K562 (cell line): ENCODE data around the gene C12orf75. TPM values are rescaled to one million over a fixed set of nuclear protein-coding genes. Genes with fewer than 3 reads are reported as not detected.

Experiments used
- ATAC-seq: fragments of 200-7000 bp; cut with Tn5 transposase; 3 replicates; pipeline ENCODE4 v1.9.1; 2020; ENCODE audit warnings: moderate library complexity
- BruUV-seq: library from RNA; stranded (reverse); fragments of 400-500 nt; replicated peaks from 2 replicates; lab custom pipeline; 2021; lab: Mats Ljungman, UMichigan
- CTCF ChIA-PET: fragments of 300-600 bp; formaldehyde crosslinking; extraction: SDS; loops from one replicate; lab custom pipeline; 2021; ENCODE audit warnings: low intra/inter-chr PET ratio; lab: Yijun Ruan, JAX
- POLR2A ChIA-PET: fragments of 300-600, 350-650 bp; sonication (Branson Sonifier 250); formaldehyde crosslinking; extraction: SDS; loops from one replicate; lab custom pipeline; 2021; ENCODE audit warnings: antibody characterized with exemption, inconsistent platforms; lab: Yijun Ruan, JAX
- DNase-seq, 4 experiments: peaks; one replicate each; pipeline versions ENCODE4 v3.0.0 to v3.0.0-alpha.2; 2011 to 2018; ENCODE audit warnings: low spot score in 3 of 4, mixed read lengths in 3 of 4; ENCODE audit errors: extremely low read depth in 1 of 4
- FAIRE-seq: peaks from 2 replicates; lab custom pipeline; 2011; peaks lifted over from hg19 to GRCh38; lab: Jason Lieb, UNC
- H2AFZ ChIP-seq: 2 replicates; pipeline ENCODE4 v1.6.0; 2011; ENCODE audit warnings: low read depth, low read length, control low read depth, inconsistent platforms
- H3K27ac ChIP-seq: fragments of 200-600 bp; 3 replicates; pipeline ENCODE4 v1.8.0; 2011; ENCODE audit warnings: low read depth, mild to moderate bottlenecking, control low read depth, inconsistent platforms, low read length, moderate library complexity, mixed read lengths; ENCODE audit errors: extremely low read depth
- H3K27me3 ChIP-seq, 2 experiments: fragments of 300-600 bp in 1 of 2; 2 replicates in 1 of 2; 3 replicates in 1 of 2; pipeline versions ENCODE4 v1.6.0 to v1.8.0; 2011; ENCODE audit warnings: inconsistent platforms in 2 of 2, low read length in 2 of 2, mild to moderate bottlenecking in 1 of 2, mixed read lengths in 1 of 2, moderate library complexity in 1 of 2; ENCODE audit not compliant: control insufficient read depth in 2 of 2, insufficient read depth in 2 of 2
- H3K36me3 ChIP-seq: fragments of 300-600 bp; 3 replicates; pipeline ENCODE4 v1.8.0; 2011; ENCODE audit warnings: mild to moderate bottlenecking, low read length, inconsistent platforms; ENCODE audit not compliant: control insufficient read depth, insufficient read depth
- H3K4me1 ChIP-seq, 2 experiments: fragments of 200-600 bp in 1 of 2; replicated peaks in 1 of 2; 2 replicates in 1 of 2; 3 replicates in 1 of 2; pipeline versions ENCODE4 v1.5.1 to v1.8.0; 2011; ENCODE audit warnings: inconsistent platforms in 2 of 2, low read length in 2 of 2, mild to moderate bottlenecking in 1 of 2, mixed read lengths in 1 of 2, moderate library complexity in 1 of 2; ENCODE audit not compliant: control insufficient read depth in 2 of 2, insufficient read depth in 2 of 2
- H3K4me2 ChIP-seq: 2 replicates; pipeline ENCODE4 v1.6.1; 2011; ENCODE audit warnings: low read length, control low read depth, inconsistent platforms, mixed read lengths; ENCODE audit not compliant: insufficient read depth
- H3K4me3 ChIP-seq: fragments of 200-600 bp; sonication (generic), shearing (Covaris generic); 2 replicates; pipeline ENCODE4 v1.5.1; 2016; ENCODE audit warnings: control low read depth, inconsistent platforms
- H3K79me2 ChIP-seq: fragments of 200-600 bp; 3 replicates; pipeline ENCODE4 v1.8.0; 2011; ENCODE audit warnings: low read length, inconsistent platforms; ENCODE audit not compliant: control insufficient read depth, insufficient read depth
- H3K9ac ChIP-seq, 2 experiments: 2 replicates each; pipeline versions ENCODE4 v1.6.0 to v1.6.1; 2011; ENCODE audit warnings: low read depth in 2 of 2, low read length in 2 of 2, control low read depth in 1 of 2, inconsistent platforms in 1 of 2, mild to moderate bottlenecking in 1 of 2, mixed read lengths in 1 of 2; ENCODE audit not compliant: insufficient read depth in 1 of 2
- H3K9me1 ChIP-seq: one replicate; pipeline ENCODE4 v1.6.0; 2011; ENCODE audit warnings: inconsistent platforms, mild to moderate bottlenecking, low read length, moderate library complexity; ENCODE audit not compliant: control insufficient read depth, insufficient read depth
- H3K9me3 ChIP-seq: replicated peaks from 2 replicates; pipeline ENCODE4 v1.5.1; 2011; ENCODE audit warnings: low read depth, low read length, inconsistent platforms; ENCODE audit not compliant: control insufficient read depth, insufficient read depth
- H4K20me1 ChIP-seq: replicated peaks from 2 replicates; pipeline ENCODE4 v1.6.1; 2011; ENCODE audit warnings: low read length, inconsistent platforms, mixed read lengths; ENCODE audit not compliant: control insufficient read depth, insufficient read depth
- CEBPG ChIP-seq, 3 experiments: fragments of 200-800 bp in 1 of 3; sonication (Bioruptor generic) in 1 of 3; sonication (generic) in 1 of 3; formaldehyde crosslinking in 1 of 3; IDR thresholded peaks in 2 of 3; conservative IDR thresholded peaks in 1 of 3; 2 replicates each; pipeline versions ENCODE4 v1.6.1 to v1.8.0; 2016 to 2022; ENCODE audit warnings: missing compliant biosample characterization in 2 of 3, missing genetic modification characterization in 2 of 3, mild to moderate bottlenecking in 1 of 3, missing genetic modification reagents in 1 of 3
- CREB3 ChIP-seq: fragments of 450-650 bp; conservative IDR thresholded peaks from 2 replicates; pipeline ENCODE4 v1.6.1; 2016; ENCODE audit warnings: missing genetic modification characterization, low read depth, mild to moderate bottlenecking, missing compliant biosample characterization, moderate library complexity
- EHMT2 ChIP-seq: fragments of 450-650 bp; IDR thresholded peaks from 2 replicates; pipeline ENCODE4 v1.6.1; 2018; ENCODE audit warnings: antibody characterized with exemption
- EP400 ChIP-seq: fragments of 450-650 bp; IDR thresholded peaks from 2 replicates; pipeline ENCODE4 v1.6.1; 2017; ENCODE audit warnings: antibody characterized with exemption, mild to moderate bottlenecking, moderate library complexity
- GABPB2 ChIP-seq: fragments of 250-450 bp; sonication (Bioruptor Pico); conservative IDR thresholded peaks from 2 replicates; pipeline ENCODE4 v1.5.1; 2021; ENCODE audit warnings: mild to moderate bottlenecking
- KLF6 ChIP-seq: fragments of 250-450 bp; sonication (Bioruptor Pico); IDR thresholded peaks from 2 replicates; pipeline ENCODE4 v1.4.0; 2020; ENCODE audit warnings: mild to moderate bottlenecking, moderate library complexity, borderline replicate concordance
- MCM2 ChIP-seq: fragments of 450-650 bp; IDR thresholded peaks from 2 replicates; pipeline ENCODE4 v1.6.1; 2017; ENCODE audit warnings: low read depth, mild to moderate bottlenecking
- RFX1 ChIP-seq: fragments of 450-650 bp; IDR thresholded peaks from 2 replicates; pipeline ENCODE4 v1.6.1; 2016; ENCODE audit warnings: mild to moderate bottlenecking, moderate library complexity
- TBL1XR1 ChIP-seq, 2 experiments: IDR thresholded peaks; 2 replicates each; pipeline ENCODE4 v1.6.1; 2012; ENCODE audit warnings: improper control_type of control experiment in 2 of 2, low read length in 2 of 2, mild to moderate bottlenecking in 1 of 2
- WGBS: fragments of 100-300 bp; shearing (Covaris generic); methylation state at CpG from one replicate; pipeline ENCODE4 v1.1.6; 2016; ENCODE audit warnings: low coverage, mixed read lengths; ENCODE audit not compliant: insufficient coverage; ENCODE audit errors: missing lambda C conversion rate; 5-methylcytosine and 5-hydroxymethylcytosine counted together
- in situ Hi-C: fragments of 300-500 bp; cut with MboI; formaldehyde crosslinking; loops from 4 replicates; pipeline ENCODE4 v1.15.0; 2018; ENCODE audit warnings: inconsistent platforms, mixed read lengths
- intact Hi-C: fragments of 100-400 bp; cut with micrococcal nuclease; formaldehyde crosslinking; loops from 2 replicates; pipeline ENCODE4 v1.14.2; 2022
- polyA plus RNA-seq, 8 experiments: library from polyadenylated mRNA; depleted of rRNA in 4 of 8; stranded (reverse) in 5 of 8; unstranded in 3 of 8; fragments of >200 nt; fragmentation: Nextera tagmentation in 2 of 8; fragmentation: Illumina TruSeq in 1 of 8; extraction: Ambion mirVana in 2 of 8; extraction: Trizol in 1 of 8; gene quantifications; 2 replicates each; pipeline versions ENCODE4 v1.2.1 to v1.2.3, GENCODE V29; 2011 to 2014; ENCODE audit warnings: inconsistent platforms in 1 of 8, missing spikeins in 1 of 8
- total RNA-seq, 7 experiments: library from RNA; depleted of rRNA in 6 of 7; stranded (reverse); fragments of >200 nt in 6 of 7; fragmentation: Illumina TruSeq in 2 of 7; extraction: Trizol in 2 of 7; gene quantifications; 2 replicates each; pipeline versions ENCODE4 v1.2.1 to v1.2.3, GENCODE V29; 2011 to 2021; ENCODE audit warnings: low replicate concordance in 1 of 7
- TF ChIP-seq, protein P1 (sequence below): sonication (generic); formaldehyde crosslinking; IDR thresholded peaks from 2 replicates; pipeline ENCODE4 v1.8.0; 2022; ENCODE audit warnings: mild to moderate bottlenecking, missing genetic modification reagents, borderline replicate concordance
- TF ChIP-seq, protein P2 (sequence below): fragments of 450-650 bp; formaldehyde crosslinking; conservative IDR thresholded peaks from 2 replicates; pipeline ENCODE4 v1.4.0; 2022; ENCODE audit warnings: mild to moderate bottlenecking, missing genetic modification characterization

C12orf75 gene
- total and polyA plus RNA-seq, 9 of the 15 experiments (the other 6 are each of a cell fraction or from before 2014, with no cell fraction given), result 0.06 to 0.82 (median 0.26) TPM; not detected in 3

DNA sequence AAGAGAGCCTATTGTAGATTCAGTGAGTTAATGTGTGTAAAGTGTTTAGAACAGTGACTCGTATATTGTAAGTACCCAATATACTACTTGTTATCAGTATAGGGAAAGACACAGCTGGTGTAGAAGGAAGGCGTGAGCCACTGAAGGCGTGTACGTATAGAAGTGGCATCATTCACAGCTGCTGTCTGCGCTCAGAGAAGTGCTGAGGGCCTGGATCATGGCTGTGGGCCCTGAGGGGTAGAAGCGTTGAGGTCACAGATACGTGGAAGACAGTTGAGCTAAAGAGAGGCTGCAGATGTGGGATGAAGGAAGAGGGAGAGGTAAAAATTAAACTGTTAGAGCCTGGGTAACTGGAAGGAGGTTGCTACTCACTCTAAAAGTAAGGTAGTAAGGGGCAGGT is 5.9 kb downstream of the C12orf75 start:
- 2% methylated on average over 7 of the region's 7 CpGs for WGBS
- H3K4me3 ChIP-seq, result no peak overlapping the region
- no peak overlapping the region for H3K9ac ChIP-seq
- BruUV-seq, result no TSS peak
- POLR2A ChIA-PET, result no interaction called here
- TF ChIP-seq TBL1XR1 (IDR thresholded peaks at IDR 0.05; ENCODE audit: low read length in 2 of 2), result no peak
- intact Hi-C loops (no loop called here), in situ Hi-C loops (no loop called here)
- no peak overlapping the region for H3K4me2 ChIP-seq
- H3K9me3 ChIP-seq, result no peaks in the 10 kb centered on the region; the same call in 1 of the 2 replicates
- ATAC-seq (no peak), FAIRE-seq (no peak), DNase-seq (no peak)
- H3K27me3 ChIP-seq, result peaks cover 4 to 11% of the 10 kb centered on the region in 2 experiments; a peak in 3 of 5 replicates
- CTCF ChIA-PET, result no interaction called here
- no peaks in the 10 kb centered on the region; the same call in 1 of the 2 replicates for H4K20me1 ChIP-seq
- H3K27ac ChIP-seq, result no peak overlapping the region
- H3K79me2 ChIP-seq, result no peaks in the 10 kb centered on the region
- H3K36me3 ChIP-seq, result no peaks in the 10 kb centered on the region
- no peaks in the 10 kb centered on the region for H3K4me1 ChIP-seq
- no peak overlapping the region for H2AFZ ChIP-seq
- H3K9me1 ChIP-seq, result no peaks in the 10 kb centered on the region

DNA sequence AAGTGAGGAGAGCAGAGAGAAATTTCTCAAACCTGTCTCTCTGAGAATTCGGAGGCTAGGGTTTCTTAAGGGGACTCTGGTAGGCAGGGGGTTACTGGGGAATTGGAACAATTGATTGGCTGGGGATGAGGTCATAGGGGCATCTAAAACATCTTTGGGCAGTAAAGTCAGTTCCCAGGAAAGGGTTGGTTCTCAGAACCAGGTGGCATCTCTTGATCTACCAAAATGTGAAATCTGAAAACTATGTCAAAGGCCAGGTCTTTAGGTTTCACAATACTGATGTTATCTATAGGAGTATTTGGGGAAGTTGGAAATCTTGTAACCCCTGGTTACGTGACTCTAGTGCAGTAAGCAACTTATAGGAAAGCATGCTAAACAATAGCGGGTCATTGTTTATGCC is 6.9 kb downstream of the C12orf75 start:
- 7% methylated on average over 3 of the region's 3 CpGs for WGBS
- no peak overlapping the region for H3K4me2 ChIP-seq
- H3K9me3 ChIP-seq, result no peaks in the 10 kb centered on the region; the same call in 1 of the 2 replicates
- no TSS peak for BruUV-seq
- no peaks in the 10 kb centered on the region for H3K9me1 ChIP-seq
- peaks cover 0 to 1% of the 10 kb centered on the region in 2 experiments; a peak in 2 of 5 replicates for H3K27me3 ChIP-seq
- DNase-seq (no peak), FAIRE-seq (no peak), ATAC-seq (no peak)
- CTCF ChIA-PET, result no interaction called here
- intact Hi-C loops, result no loop called here
- in situ Hi-C loops, result no loop called here
- no peaks in the 10 kb centered on the region; the same call in 1 of the 2 replicates for H4K20me1 ChIP-seq
- no peaks in the 10 kb centered on the region for H3K4me1 ChIP-seq
- no peak overlapping the region for H3K4me3 ChIP-seq
- H3K79me2 ChIP-seq, result no peaks in the 10 kb centered on the region
- POLR2A ChIA-PET, result no interaction called here
- no peak overlapping the region for H3K9ac ChIP-seq
- H2AFZ ChIP-seq, result no peak overlapping the region
- H3K27ac ChIP-seq, result no peak overlapping the region
- H3K36me3 ChIP-seq, result no peaks in the 10 kb centered on the region
- TF ChIP-seq, protein P1, sequence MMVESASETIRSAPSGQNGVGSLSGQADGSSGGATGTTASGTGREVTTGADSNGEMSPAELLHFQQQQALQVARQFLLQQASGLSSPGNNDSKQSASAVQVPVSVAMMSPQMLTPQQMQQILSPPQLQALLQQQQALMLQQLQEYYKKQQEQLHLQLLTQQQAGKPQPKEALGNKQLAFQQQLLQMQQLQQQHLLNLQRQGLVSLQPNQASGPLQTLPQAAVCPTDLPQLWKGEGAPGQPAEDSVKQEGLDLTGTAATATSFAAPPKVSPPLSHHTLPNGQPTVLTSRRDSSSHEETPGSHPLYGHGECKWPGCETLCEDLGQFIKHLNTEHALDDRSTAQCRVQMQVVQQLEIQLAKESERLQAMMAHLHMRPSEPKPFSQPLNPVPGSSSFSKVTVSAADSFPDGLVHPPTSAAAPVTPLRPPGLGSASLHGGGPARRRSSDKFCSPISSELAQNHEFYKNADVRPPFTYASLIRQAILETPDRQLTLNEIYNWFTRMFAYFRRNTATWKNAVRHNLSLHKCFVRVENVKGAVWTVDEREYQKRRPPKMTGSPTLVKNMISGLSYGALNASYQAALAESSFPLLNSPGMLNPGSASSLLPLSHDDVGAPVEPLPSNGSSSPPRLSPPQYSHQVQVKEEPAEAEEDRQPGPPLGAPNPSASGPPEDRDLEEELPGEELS (CRISPR knock-in tag), result no peak
- no peak for TF ChIP-seq EP400
- TF ChIP-seq, protein P2, sequence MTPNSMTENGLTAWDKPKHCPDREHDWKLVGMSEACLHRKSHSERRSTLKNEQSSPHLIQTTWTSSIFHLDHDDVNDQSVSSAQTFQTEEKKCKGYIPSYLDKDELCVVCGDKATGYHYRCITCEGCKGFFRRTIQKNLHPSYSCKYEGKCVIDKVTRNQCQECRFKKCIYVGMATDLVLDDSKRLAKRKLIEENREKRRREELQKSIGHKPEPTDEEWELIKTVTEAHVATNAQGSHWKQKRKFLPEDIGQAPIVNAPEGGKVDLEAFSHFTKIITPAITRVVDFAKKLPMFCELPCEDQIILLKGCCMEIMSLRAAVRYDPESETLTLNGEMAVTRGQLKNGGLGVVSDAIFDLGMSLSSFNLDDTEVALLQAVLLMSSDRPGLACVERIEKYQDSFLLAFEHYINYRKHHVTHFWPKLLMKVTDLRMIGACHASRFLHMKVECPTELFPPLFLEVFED, result no peak
- TF ChIP-seq CREB3 (tag), result no peak
- peak; percentile 37; the same call in 1 of the 2 replicates for TF ChIP-seq RFX1
- TF ChIP-seq MCM2, result no peak
- no peak for TF ChIP-seq EHMT2
- TF ChIP-seq CEBPG (CRISPR knock-in tag; IDR thresholded peaks at IDR 0.05), result no peak
- TF ChIP-seq CEBPG (tag; conservative IDR thresholded peaks at IDR 0.05 in 1 of 2, IDR thresholded peaks at IDR 0.05 in 1 of 2), result 0 out of 4 replicates have a peak, but pooled peaks of 1 of the 2 experiments have one; percentile 19
- no peak for TF ChIP-seq KLF6 (CRISPR knock-in tag)
- no peak for TF ChIP-seq GABPB2 (CRISPR knock-in tag)
